Liver (tissue), 9 donors: ENCODE measurements around the gene NHS. TPM values are rescaled to one million over a fixed set of nuclear protein-coding genes. Genes with fewer than 3 reads are reported as not detected.

Experiments
- DNase-seq: peaks from one replicate; pipeline ENCODE4 v3.0.0-alpha.2; 2017; ENCODE audit warnings: low spot score
- H3K27ac ChIP-seq, 2 donors: one replicate each; pipeline ENCODE4 v1.7.0; 2013; ENCODE audit warnings: inconsistent platforms in 2 of 2, low read length in 2 of 2, control low read depth in 1 of 2, low read depth in 1 of 2, mild to moderate bottlenecking in 1 of 2
- H3K27me3 ChIP-seq, 4 donors: one replicate each; pipeline versions ENCODE4 v1.6.1 to v1.7.0; 2013; ENCODE audit warnings: low read length in 3 of 4, inconsistent platforms in 1 of 4, mild to moderate bottlenecking in 1 of 4, moderate library complexity in 1 of 4; ENCODE audit not compliant: control insufficient read depth in 4 of 4, insufficient read depth in 4 of 4
- H3K36me3 ChIP-seq, 4 donors: one replicate each; pipeline versions ENCODE4 v1.6.1 to v1.7.0; 2013; ENCODE audit warnings: low read length in 3 of 4, mild to moderate bottlenecking in 3 of 4, low read depth in 1 of 4, moderate library complexity in 1 of 4; ENCODE audit not compliant: control insufficient read depth in 4 of 4, insufficient read depth in 3 of 4
- H3K4me1 ChIP-seq, 4 donors: one replicate each; pipeline versions ENCODE4 v1.6.1 to v1.7.0; 2013; ENCODE audit warnings: low read length in 3 of 4, mild to moderate bottlenecking in 3 of 4, moderate library complexity in 1 of 4; ENCODE audit not compliant: control insufficient read depth in 4 of 4, insufficient read depth in 4 of 4
- H3K4me3 ChIP-seq, 3 donors: one replicate each; pipeline versions ENCODE4 v1.6.1 to v1.7.0; 2013; ENCODE audit warnings: low read length in 3 of 3, control low read depth in 1 of 3, low read depth in 1 of 3, mild to moderate bottlenecking in 1 of 3
- H3K9ac ChIP-seq, 2 donors: one replicate each; pipeline ENCODE4 v1.7.0; 2013; ENCODE audit warnings: low read length in 2 of 2, mild to moderate bottlenecking in 2 of 2, moderate library complexity in 2 of 2, control low read depth in 1 of 2, low read depth in 1 of 2
- H3K9me3 ChIP-seq, 4 donors: one replicate each; pipeline versions ENCODE4 v1.6.1 to v1.7.0; 2013; ENCODE audit warnings: low read length in 3 of 4; ENCODE audit not compliant: control insufficient read depth in 4 of 4
- ATF3 ChIP-seq: IDR thresholded peaks from 2 replicates; pipeline ENCODE4 v1.6.1; 2016; ENCODE audit warnings: antibody characterized with exemption
- CTCF ChIP-seq: fragments of 150-350 bp; IDR thresholded peaks from 2 replicates; pipeline ENCODE4 v1.5.1; 2017; ENCODE audit warnings: improper control_type of control experiment, low read depth, low read length; ENCODE audit not compliant: missing input control
- EGR1 ChIP-seq, 2 donors: IDR thresholded peaks; 2 replicates each; pipeline ENCODE4 v1.6.1; 2016 to 2018; ENCODE audit warnings: antibody characterized with exemption in 2 of 2, low read depth in 2 of 2
- FOXA1 ChIP-seq: IDR thresholded peaks from 2 replicates; pipeline ENCODE4 v1.6.1; 2016; ENCODE audit warnings: antibody characterized with exemption
- FOXA2 ChIP-seq: IDR thresholded peaks from 2 replicates; pipeline ENCODE4 v1.6.1; 2016; ENCODE audit warnings: antibody characterized with exemption
- GABPA ChIP-seq, 2 donors: IDR thresholded peaks in 1 of 2; conservative IDR thresholded peaks in 1 of 2; 2 replicates each; pipeline ENCODE4 v1.6.1; 2016; ENCODE audit warnings: antibody characterized with exemption in 2 of 2, mild to moderate bottlenecking in 1 of 2, moderate library complexity in 1 of 2
- HNF4A ChIP-seq, 2 donors: conservative IDR thresholded peaks; 2 replicates each; pipeline ENCODE4 v1.6.1; 2016; ENCODE audit warnings: antibody characterized with exemption in 2 of 2, mild to moderate bottlenecking in 2 of 2
- HNF4G ChIP-seq: IDR thresholded peaks from 2 replicates; pipeline ENCODE4 v1.6.1; 2016; ENCODE audit warnings: antibody characterized with exemption
- JUND ChIP-seq, 2 donors: IDR thresholded peaks; 2 replicates each; pipeline ENCODE4 v1.6.1; 2016; ENCODE audit warnings: antibody characterized with exemption in 2 of 2
- RAD21 ChIP-seq, 2 donors: IDR thresholded peaks; 2 replicates each; pipeline ENCODE4 v1.6.1; 2016; ENCODE audit warnings: antibody characterized with exemption in 2 of 2, mild to moderate bottlenecking in 2 of 2
- REST ChIP-seq: IDR thresholded peaks from 2 replicates; pipeline ENCODE4 v1.6.1; 2016; ENCODE audit warnings: antibody characterized with exemption, mild to moderate bottlenecking
- RXRA ChIP-seq, 2 donors: IDR thresholded peaks; 2 replicates each; pipeline ENCODE4 v1.6.1; 2017 to 2018; ENCODE audit warnings: antibody characterized with exemption in 2 of 2, mild to moderate bottlenecking in 1 of 2
- SP1 ChIP-seq: IDR thresholded peaks from 2 replicates; pipeline ENCODE4 v1.6.1; 2018; ENCODE audit warnings: antibody characterized with exemption, mild to moderate bottlenecking
- TAF1 ChIP-seq: conservative IDR thresholded peaks from 2 replicates; pipeline ENCODE4 v1.6.1; 2016; ENCODE audit warnings: antibody characterized with exemption, mild to moderate bottlenecking
- YY1 ChIP-seq: IDR thresholded peaks from 2 replicates; pipeline ENCODE4 v1.6.1; 2016; ENCODE audit warnings: antibody characterized with exemption, mild to moderate bottlenecking
- WGBS: extraction: QIAGEN DNeasy Blood & Tissue Kit; methylation state at CpG from one replicate; pipeline ENCODE4 v1.1.7; 2013; 5-methylcytosine and 5-hydroxymethylcytosine counted together
- polyA plus RNA-seq, 2 donors: library from polyadenylated mRNA; stranded (reverse) in 1 of 2; unstranded in 1 of 2; fragments of 200-250 nt in 1 of 2; fragments of >200 nt in 1 of 2; fragmentation: Nextera tagmentation in 1 of 2; extraction: Ambion mirVana in 1 of 2; gene quantifications; one replicate each; pipeline versions ENCODE4 v1.2.1 to v1.2.3, GENCODE V29; 2013 to 2015
- total RNA-seq, 2 donors: library from RNA; depleted of rRNA; stranded (reverse); fragments of >200 nt; gene quantifications; one replicate each; pipeline ENCODE4 v1.2.3, GENCODE V29; 2014
- TF ChIP-seq, protein P1 (sequence below): IDR thresholded peaks from 2 replicates; pipeline ENCODE4 v1.6.1; 2016; ENCODE audit warnings: antibody characterized with exemption
- TF ChIP-seq, protein P2 (sequence below): IDR thresholded peaks from 2 replicates; pipeline ENCODE4 v1.6.1; 2016; ENCODE audit warnings: antibody characterized with exemption
- donor health status: healthy.
- donor health status: healthy.
- donor health status: healthy.
- donor health status: healthy.
- donor health status: healthy.

NHS gene
- total and polyA plus RNA-seq, 4 donors = 0.03 to 0.17 (median 0.10) TPM

- no peak for TF ChIP-seq SP1
- TF ChIP-seq HNF4A (conservative IDR thresholded peaks at IDR 0.05) = no peak
- H3K27me3 ChIP-seq = no peaks in the 10 kb centered on the region
- WGBS = 28% methylated on average over 5 of the region's 5 CpGs
- no peak for DNase-seq
- H3K9me3 ChIP-seq = no peaks in the 10 kb centered on the region
- peaks cover 3 to 15% (median 8%) of the 10 kb centered on the region in 4 donors for H3K36me3 ChIP-seq
- H3K4me1 ChIP-seq = peaks cover 3 to 35% (median 31%) of the 10 kb centered on the region in 4 donors
- H3K9ac ChIP-seq = no peak overlapping the region
- H3K27ac ChIP-seq = no peak overlapping the region
- H3K4me3 ChIP-seq = no peak overlapping the region
Measured at GRCh38 chrX:17748684-17749083, 373.7 kb downstream of the NHS start.

DNA sequence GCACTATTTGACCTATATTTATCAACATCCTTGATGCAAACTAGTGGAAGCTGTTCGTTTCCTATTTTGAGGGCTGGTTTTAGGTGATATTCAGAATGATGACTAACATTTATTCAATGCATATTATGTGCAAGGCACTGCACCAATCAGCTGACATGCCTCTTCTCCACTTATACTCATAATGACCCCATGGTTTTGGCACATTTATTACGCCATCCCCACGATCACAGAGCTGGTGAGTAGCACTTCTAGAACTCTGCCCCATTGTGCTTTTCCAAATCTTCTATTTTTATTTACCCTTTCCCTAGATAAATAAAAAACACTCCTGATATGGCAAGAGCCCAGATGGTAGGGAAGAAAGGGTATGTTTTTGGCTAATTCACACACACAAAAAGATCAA, 375.4 kb downstream of the NHS start:
- Histone ChIP-seq H3K4me3 (no peak overlapping the region), H3K36me3 (peaks cover 3 to 15% (median 8%) of the 10 kb centered on the region in 4 donors), H3K9ac (no peak overlapping the region), H3K4me1 (peaks cover 3 to 28% (median 26%) of the 10 kb centered on the region in 4 donors), H3K27ac (no peak overlapping the region), H3K9me3 (no peaks in the 10 kb centered on the region), H3K27me3 (no peaks in the 10 kb centered on the region)
- TF ChIP-seq ATF3 (no peak), REST (no peak), FOXA2 (no peak), EGR1 (IDR thresholded peaks at IDR 0.05; ENCODE audit: low read depth in 2 of 2) (no peak), RXRA (IDR thresholded peaks at IDR 0.05) (peak in 1 of 2 donors; percentile 39), YY1 (no peak), JUND (IDR thresholded peaks at IDR 0.05) (no peak), GABPA (IDR thresholded peaks at IDR 0.05 in 1 of 2, conservative IDR thresholded peaks at IDR 0.05 in 1 of 2) (no peak), TAF1 (no peak), RAD21 (IDR thresholded peaks at IDR 0.05) (no peak), HNF4G (no peak), CTCF (no peak), HNF4A (conservative IDR thresholded peaks at IDR 0.05) (peak in 1 of 2 donors; percentile 48), FOXA1 (no peak), SP1 (no peak)
- TF ChIP-seq, protein P1, sequence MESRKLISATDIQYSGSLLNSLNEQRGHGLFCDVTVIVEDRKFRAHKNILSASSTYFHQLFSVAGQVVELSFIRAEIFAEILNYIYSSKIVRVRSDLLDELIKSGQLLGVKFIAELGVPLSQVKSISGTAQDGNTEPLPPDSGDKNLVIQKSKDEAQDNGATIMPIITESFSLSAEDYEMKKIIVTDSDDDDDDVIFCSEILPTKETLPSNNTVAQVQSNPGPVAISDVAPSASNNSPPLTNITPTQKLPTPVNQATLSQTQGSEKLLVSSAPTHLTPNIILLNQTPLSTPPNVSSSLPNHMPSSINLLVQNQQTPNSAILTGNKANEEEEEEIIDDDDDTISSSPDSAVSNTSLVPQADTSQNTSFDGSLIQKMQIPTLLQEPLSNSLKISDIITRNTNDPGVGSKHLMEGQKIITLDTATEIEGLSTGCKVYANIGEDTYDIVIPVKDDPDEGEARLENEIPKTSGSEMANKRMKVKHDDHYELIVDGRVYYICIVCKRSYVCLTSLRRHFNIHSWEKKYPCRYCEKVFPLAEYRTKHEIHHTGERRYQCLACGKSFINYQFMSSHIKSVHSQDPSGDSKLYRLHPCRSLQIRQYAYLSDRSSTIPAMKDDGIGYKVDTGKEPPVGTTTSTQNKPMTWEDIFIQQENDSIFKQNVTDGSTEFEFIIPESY = no peak
- TF ChIP-seq, protein P2, sequence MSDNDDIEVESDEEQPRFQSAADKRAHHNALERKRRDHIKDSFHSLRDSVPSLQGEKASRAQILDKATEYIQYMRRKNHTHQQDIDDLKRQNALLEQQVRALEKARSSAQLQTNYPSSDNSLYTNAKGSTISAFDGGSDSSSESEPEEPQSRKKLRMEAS = no peak
- 50% methylated on average over 3 of the region's 3 CpGs for WGBS
- no peak for DNase-seq
